ENCODE measurements around the gene SFMBT2.

The SFMBT2 gene

DNA sequence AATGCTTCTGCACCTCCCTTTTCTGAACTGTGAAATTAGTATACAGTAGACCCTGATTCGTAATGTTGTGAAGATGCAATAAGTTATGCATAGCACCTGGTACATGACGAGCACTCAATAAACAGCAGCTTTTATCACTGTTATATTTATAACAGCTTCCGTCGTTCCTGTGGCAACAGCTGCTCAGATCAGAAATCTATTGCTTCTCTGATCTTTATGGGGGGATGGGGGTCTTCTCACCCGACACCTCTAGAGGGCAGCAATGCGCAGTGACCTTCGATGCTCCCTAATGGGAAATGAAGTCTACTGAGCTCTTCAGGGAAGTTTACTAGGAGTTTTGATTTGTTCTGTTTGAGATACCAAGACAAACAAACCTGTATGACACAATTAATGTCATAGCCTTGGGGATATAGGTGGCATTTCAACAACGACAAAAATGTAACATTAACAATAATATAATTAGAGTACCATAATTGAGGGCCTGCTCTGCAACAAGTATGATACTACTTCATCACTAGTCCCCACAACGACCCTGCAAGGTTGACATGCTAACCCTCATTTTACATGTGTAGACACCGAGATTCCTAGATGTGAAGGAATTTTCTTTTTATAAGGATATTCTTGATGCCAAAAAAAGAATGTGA is 289.6 kb downstream of the SFMBT2 start:
- DNase-seq: no peak

DNA sequence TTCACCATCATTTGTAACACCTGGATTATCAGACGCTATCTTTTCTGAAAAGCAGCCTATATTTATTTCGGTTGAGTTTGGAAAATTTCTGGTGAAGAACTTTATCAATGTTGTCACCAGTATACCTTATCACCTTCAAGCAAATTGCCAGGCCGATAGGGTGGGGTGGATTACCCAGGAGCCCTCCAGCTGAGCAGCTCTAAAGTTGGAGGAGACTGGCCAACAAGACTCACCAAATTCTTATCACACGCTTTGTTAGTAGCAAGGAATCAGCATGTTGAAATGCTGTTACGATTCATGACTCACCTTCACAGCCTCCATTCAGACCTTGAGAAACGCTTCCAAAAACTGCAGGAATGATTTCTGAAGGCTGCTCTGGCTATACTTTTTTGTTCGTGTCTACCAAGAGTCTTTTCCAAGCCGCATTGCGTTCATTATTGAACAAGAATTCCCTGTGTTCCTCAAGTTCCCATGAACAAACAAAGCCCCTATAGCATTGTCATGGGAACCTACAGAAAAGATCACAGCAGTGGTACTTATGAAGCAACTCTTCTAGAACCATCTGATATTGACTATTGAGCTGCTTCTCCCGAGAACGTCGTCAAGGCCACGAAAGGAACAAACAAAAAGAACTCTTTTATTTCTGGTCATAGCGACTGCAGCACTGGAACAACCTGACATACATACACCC is 291.4 kb downstream of the SFMBT2 start:
- no peak for DNase-seq

DNA sequence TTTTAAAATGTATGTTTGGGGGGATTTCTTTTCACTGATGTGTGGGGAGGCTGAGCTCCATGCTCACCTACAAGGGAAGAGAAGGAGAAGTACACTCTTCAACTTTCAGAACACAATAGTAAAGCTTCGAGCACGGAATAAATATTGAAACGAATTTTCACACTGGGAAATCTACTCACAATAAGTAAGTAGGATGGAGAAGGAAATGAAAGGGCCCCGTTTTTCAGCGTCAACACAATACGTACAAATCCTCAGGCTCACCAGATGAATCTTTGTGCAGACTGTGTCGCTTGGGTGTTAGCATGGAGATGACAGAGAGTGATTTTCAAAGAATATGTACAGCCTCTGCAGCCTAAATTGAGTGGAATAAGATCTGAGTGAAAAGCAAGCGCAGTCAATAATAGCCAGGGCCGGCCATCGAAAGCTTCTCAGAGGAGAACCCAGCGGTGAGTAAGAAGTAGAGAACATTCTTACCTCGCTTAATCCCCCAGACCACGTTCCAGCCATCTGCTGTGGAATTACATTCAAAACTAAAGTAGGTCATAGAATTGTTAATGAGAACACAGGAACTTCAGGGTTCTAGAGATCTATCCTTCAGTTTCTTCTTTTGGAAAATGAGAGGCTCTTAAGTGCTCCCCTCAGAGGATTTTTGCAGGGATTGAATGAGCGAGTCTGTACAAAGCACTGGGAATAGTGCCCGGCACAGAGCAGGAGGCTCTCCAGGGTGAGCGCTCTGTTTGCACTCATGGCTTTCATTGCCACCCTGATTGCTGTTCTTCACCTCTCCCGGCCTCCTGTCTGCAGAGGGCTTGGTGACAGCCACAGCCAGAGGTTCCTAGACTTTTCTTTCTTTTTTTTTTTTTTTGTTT is 292.8 kb downstream of the SFMBT2 start:
- no peak for DNase-seq

DNA sequence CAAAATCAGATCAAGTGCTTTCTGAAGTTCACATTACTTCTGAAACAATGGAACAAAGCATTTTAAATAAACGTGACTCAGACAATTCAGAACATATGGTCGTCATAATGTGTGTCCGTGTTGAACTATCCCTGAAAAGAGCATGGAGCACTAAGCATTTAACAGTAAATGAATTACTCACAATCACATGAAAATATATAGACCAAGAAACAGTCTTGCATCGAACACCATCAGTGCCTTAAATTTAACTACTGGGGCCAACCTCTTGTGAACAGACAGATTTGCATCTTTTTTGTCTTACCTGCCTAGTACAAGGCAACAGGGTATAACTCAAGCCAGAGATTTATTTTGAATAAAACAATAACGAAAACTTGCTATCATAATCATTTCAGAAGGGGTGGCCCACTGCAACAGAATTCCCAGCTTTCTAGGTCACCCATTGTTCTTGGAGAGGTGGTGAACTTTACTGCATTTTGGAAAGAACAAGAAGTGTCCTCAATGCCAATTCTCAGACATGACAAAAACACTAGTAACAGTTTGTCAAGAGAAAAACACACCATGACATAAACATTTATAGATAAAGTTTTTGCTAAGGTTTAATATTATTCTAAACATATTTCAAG is 293.5 kb downstream of the SFMBT2 start:
- DNase-seq: no peak

DNA sequence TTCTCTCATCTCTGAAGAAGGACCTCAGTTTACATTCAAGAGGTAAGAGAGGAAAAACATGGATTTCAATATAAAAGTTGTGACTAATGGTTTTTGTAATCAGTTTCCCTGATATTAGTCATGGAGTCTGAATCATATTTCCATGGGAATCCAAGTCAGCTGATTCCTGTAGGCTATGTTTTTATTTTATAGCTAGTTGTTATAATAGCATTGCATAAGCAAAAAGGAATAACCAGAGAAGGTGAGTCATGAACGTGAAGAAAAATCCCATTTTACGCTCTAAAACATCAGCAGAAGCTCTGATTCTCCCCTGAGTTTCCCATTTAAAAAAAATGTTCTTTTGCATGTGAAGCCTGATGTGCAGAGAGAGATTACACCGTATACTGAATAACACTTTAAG is 299.3 kb downstream of the SFMBT2 start:
- no peak for DNase-seq

DNA sequence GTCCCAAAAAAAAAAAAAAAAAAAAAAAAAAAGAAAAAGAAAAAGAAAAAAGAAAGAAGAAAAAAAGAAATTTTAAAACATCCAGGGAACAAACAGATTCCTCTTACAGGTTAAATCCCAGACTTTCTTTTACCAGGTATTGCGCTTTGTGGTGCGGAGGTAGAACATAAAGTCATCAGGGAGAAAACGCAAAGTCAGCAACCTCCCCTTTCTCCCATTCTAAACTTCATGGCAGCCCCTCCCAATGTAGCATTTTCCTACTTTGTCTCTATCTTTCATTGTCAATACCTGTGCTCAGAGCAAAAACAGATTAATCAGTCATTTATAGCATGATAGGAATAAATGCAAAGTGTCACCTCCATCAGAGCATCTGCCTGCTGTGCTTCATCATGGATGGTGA is 299.7 kb downstream of the SFMBT2 start:
- DNase-seq: no peak

All from NCI-H1105 treated with DMSO at 0.1 percent for 48 hours (cell line).